ENCODE results near the gene FSIP1.
"Not testable (repeated sequence)": the region's sequence is repeated elsewhere in the genome, so short reads cannot be mapped to it uniquely, and the experiment has no call there.

The FSIP1 gene

DNA sequence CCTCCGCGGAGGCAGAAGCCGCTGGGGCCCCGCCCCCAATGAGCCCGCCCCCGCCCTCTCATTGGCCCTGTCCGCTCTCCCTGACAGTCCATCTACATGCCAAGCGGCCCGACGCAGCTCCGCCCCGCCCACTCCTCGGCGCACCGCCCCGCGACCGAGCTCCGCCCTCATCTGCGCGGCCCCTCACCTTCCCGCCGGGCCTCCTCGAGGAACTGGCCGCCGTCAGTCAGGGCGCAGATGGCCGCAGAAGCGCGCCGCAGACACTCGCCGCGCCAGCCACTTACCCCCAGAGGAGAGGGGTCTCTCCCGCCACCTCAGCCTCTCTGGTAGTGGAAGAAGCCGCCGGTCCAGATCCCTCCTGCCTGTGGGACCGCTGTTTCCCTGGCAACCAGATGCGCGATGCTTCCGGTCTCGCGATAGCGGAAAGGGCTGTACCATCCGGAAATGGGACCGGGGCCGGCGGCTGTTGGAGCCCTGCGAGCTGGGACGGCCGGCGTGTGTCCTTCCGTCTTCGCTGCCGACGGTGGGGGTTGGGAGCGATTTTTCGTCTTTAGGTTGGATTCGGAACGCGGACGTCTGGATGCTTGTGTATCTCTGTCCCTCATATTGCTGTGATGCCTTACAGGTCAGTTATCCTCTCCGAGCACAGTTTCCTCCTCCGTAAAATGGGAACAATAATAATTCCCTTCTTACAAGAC lies at the start of gene FSIP1:
Gene FSIP1 (minus strand): TSS at position 401 of the 698 bp plus-strand sequence. CDS start 6,317 bp downstream, outside the sequence.
- DNase-seq: peak; percentile 86 to 93

DNA sequence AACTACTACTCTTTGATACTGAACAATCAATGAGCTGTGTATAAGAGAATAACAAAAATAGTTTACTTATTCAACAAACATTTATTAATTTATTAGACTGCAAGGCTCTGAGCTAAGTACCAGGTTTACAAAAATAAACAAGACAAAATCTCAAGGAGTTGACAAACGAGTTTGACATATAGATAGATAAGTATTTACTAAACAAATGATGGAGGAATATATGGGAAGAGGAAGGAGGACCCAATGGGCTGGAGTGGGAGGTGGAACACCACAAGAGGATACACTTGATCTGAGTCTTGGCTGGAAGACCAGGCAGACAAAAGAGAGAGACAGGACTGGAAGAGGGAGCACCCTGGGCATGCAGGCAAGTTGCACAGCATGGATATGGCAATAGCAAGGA lies 47.5 kb upstream of the FSIP1 start:
- no peak for DNase-seq

DNA sequence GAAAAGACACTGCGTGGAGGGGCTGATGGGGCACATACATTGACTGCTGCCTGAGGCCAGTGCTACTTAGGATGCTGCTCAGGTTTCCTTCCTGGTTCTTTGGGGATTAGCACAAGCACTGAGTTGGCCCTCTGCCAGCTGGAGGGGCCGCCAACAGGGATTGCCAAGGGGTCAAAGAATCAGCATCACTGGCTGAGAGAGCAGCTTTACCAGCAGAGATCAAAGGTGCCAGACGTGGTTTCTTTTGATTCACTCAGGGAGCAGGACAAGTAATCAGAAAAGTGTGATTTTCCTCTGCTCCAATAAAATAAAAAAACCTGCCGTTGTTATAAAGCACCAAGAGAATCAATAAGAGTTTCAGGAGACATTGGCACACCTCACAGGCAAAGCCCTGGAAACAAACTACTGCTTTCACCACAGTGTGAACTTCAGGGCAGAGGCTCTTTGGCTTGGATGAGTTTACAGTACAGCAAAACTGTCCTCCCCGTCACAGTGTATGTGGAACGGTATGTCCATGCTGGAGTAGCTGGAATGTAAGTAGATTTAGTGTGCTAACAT lies 45.8 kb upstream of the FSIP1 start:
- DNase-seq: no peak

- DNase-seq: no peak
These were observed 44.3 kb upstream of the FSIP1 start for GRCh38 chr15:39826975-39827374.

GRCh38 chr15:39823634-39824033 lies 41.0 kb upstream of the FSIP1 start:
- no peak for DNase-seq

DNA sequence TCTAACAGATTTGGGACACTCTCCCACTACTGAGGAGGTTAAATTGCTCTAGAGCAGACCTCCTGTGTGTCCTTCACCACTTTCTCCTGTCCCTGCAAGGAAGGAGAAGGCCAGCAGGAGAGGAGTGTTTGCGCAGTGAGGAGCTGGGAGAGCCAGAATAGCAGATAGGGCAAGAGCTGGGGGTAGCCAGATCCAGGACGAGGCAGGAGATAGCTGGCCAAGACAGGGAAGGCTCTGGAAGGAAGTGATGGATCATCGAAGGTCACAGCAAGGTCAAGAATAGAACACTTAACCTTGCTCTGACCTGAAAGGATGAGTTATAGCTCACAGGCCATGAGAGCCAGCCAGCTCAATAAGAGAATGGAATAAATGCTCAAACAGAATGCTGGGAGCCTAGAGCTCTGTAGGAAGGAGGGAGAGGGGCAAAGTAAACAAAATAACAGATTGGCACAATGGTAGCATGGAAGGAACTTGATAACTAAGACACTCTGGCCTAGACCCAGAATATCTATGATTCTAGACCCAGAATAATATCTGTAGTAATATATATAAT lies 37.5 kb upstream of the FSIP1 start:
- DNase-seq: no peak

DNA sequence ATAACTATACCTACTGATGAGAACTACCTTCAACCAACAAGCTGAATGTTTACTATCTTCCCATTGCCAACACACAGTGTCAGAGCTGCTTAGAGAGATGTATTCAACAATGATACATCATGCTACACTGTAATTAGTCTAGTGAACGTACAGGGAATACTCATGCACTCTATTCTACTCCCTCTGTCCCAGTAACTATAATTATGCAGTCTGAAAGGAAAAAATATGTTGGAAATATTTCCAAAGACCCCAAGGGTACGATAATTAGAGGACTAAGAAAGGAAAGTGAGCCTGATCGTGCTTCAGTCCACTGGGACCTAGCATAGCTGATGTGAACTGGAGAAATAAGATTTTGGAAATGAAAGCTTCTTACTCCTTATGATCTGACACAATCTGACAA lies 36.9 kb upstream of the FSIP1 start:
- DNase-seq: no peak

DNA sequence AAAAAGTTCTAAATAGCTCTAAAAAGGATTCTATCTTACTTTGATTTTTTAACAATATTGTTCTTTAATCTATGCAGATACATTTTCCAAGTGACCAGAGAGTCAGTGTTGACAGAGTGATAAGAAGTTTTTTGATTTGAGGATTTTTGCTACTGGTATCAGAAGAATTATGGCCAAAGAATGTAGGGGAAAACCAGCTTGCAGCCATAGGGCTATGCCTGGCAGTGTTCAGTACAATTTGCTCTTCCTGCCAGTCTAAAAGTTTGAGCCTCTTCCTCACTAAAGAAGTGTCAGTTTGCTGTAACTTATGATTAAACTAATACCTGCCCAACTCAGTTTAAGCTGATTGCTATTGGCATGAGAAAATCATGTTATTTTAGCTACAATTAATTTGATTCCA lies 35.3 kb upstream of the FSIP1 start:
- no peak for DNase-seq

DNA sequence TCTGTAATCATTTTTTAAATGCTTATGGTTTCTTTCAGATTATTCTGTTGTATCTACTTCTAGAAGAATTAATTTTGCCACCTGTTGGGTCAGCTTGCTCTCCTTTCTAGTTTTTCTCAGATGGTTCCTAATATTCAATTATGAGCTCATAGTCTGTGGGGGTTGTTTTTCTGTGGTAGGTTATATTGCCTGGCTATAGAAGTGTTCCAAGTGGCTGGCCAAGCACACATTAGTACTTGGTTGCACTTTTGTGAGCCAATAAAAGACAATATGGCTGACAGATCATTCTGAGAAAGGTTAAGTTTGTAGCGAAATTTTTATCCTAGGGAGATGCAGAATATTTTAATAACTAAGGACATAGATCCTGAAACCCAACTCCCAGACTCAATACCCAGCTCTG lies 31.8 kb upstream of the FSIP1 start:
- DNase-seq: no peak

DNA sequence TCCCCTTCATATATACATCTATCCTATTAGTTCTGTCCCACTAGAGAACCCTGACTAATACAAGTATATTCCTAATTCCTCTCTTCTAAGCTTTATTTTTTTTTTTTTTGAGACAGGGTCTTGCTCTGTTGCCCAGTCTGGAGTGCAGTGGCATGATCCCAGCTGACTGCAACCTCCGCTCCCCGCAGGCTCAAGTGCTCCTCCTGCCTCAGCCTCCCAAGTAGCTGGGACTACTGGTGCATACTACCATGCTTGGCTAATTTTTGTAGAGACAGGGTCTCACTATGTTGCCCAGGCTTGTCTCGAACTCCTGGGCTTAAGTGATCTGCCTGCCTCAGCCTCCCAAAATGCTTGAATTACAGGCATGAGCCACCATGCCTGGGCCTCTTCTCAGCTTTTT lies 30.0 kb upstream of the FSIP1 start:
- DNase-seq: not testable (repeated sequence)

DNA sequence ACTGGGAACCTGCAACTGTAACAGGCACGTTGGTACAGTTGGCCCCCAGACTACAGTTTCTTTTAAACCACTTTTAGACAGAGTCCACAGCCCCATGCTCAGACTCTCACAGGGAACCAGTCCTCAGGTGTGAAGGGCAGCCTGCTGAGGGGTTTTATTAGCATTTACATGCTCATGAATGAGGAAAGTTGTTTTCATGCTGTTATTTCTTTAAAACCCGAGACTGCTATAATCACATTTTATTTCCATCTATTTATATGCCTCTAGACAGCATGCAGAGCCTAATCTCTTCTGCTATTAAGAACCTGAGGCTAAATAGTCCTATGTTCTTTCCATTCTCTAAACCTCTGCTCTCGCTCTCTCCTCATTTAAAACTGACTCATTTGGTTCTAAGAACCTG lies 26.3 kb upstream of the FSIP1 start:
- no peak for DNase-seq

GRCh38 chr15:39807791-39808190 lies 25.1 kb upstream of the FSIP1 start:
- DNase-seq: no peak

DNA sequence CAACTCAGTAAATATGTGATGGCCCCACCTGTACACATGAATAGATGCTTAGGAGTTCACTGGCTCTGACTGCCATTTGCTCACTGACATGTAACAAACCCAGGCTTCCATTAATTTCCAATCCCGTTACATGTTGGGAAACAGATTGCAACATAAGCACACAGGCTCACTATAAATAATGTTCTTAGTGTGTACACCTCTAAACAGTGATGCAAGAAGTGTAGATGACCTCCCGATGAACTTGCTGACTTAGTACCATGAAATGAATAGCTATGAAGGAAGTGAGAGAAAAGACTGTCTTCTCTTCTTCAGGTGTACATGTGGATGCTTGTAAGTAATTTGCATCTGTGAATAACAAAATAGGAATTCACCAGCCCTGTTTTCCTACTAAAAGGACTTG lies 21.4 kb upstream of the FSIP1 start:
- no peak for DNase-seq

GRCh38 chr15:39803016-39803415 lies 20.4 kb upstream of the FSIP1 start:
- no peak for DNase-seq

DNA sequence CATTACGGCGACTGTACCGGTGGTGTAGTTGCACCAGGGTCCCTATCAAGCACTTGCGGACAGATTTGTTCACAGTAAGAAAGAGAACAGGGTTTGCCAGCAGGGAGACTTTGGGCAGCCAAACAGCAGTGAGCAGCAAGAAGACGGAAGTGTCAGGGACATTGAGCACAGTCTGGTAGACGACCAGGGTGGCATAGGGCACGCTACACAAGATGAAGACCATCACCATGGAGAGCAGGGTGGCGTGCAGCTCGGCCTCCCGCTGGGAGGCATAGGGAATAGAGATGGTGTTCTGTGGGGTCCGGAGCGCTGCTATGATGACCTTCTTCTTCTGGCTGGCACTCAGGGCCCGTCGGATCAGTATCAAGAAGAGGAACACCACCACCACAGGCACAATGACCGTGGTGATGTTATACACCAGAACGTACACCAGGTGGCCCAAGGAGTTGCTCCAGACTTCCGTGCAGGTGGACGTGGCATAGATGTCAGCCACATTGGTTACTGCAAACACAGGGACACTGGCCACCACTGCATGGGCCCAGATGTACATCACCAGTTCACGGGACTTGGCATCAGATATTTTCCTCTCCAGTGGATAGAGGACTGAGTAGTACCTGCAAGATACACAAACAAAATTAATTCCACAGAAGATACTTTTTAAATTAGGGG lies 19.1 kb upstream of the FSIP1 start:
- peak in 1 of 2 experiments; percentile 37 for DNase-seq

GRCh38 chr15:39799552-39800011 lies 16.9 kb upstream of the FSIP1 start:
- DNase-seq: no peak

GRCh38 chr15:39798382-39798781 lies 15.7 kb upstream of the FSIP1 start:
- DNase-seq: no peak

DNA sequence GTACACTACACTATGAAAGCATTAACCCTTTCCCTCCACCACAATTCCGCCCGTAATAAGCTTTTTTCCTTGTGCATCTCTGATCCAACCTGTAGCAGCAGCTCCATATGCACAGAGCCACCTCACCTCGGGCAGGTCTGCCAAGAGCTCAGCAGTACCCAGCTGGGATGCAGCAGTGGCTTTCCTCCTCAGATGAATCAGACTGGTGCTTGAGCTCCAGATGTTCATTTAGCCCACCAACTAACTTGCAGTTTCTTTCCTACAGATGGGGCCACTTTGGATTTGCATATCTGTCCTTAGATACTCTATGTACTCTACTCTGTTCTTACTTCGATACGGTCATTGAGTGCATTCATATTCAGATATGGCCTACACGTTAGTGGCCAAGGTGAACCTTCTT lies 14.8 kb upstream of the FSIP1 start:
- no peak for DNase-seq

- DNase-seq: no peak
These were observed 14.0 kb upstream of the FSIP1 start for GRCh38 chr15:39796601-39797000.

DNA sequence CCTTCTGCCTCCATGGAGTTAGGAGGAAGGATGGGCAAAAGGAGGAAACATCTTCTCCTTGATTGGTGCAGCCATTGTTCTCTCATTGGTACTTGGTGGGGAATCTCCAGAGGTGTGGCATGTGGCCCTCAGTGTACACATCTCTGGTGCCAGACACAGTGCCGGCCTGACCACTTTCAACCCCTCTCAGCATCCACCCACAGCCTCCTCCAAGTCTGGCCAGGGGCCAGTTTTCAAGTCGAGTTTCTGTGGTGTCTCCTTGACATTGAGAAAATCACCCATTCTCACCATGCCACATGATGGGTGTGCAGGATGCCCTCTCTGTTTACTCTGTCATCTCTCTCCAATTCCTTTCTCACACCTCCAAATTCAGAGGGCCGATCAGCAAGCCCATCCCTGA lies 12.8 kb upstream of the FSIP1 start:
- no peak for DNase-seq

- DNase-seq: no peak
These were observed 12.3 kb upstream of the FSIP1 start for GRCh38 chr15:39794954-39795353.

- no peak for DNase-seq
These were observed 11.3 kb upstream of the FSIP1 start for GRCh38 chr15:39793923-39794322.

DNA sequence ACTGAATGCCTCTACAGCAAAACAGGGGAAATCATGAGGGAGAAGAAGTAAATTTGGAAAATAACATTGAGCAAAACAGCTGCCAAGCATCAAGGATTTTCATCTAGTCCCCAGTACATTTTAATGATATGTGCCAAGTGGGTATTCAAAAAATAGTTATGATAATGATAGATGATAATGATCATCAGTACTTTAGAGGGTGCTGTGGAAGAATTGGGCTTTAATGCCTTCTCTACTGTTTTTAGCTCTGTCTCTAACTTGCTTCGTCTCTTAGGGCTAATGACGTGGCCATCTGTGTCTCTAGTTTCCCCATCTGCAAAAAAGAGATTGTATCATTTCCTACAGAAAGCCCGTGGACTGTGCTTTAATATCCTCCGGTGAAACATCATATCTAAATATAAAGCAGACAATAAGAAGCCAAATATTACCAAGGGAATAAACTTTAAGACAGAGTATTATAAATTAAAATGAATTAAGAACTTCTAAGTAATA lies 10.2 kb upstream of the FSIP1 start:
- DNase-seq: no peak

All from SHP77 (cell line).